ENCODE data around the gene TENM4. TPM values are rescaled to one million over a fixed set of nuclear protein-coding genes. Genes with fewer than 3 reads are reported as not detected.

Gene TENM4
- total RNA-seq, 4 donors from 2014 or later, result 0.02 to 0.82 (median 0.23) TPM

- DNase-seq (no peak), ATAC-seq (no peak)
- in situ Hi-C loops (cut with MboI; ENCODE audit: low sequenced_read_pairs in 4 of 4), result no loop called here
- H3K27ac ChIP-seq, result no peak overlapping the region
- H3K4me3 ChIP-seq, result no peak overlapping the region
- no peaks in the 10 kb centered on the region for H3K27me3 ChIP-seq
- H3K4me1 ChIP-seq, result peaks cover 0 to 3% of the 10 kb centered on the region in 2 donors
- intact Hi-C loops (cut with DNase I; ENCODE audit: low total_unique reads), result no loop called here
- no peaks in the 10 kb centered on the region for H3K36me3 ChIP-seq
- H3K9me3 ChIP-seq, result no peaks in the 10 kb centered on the region
- TF ChIP-seq CTCF (IDR thresholded peaks at IDR 0.05 in 4 of 5, conservative IDR thresholded peaks at IDR 0.05 in 1 of 5) (no peak), POLR2A (IDR thresholded peaks at IDR 0.05) (no peak)
Observed at GRCh38 chr11:79325851-79326250, 115.0 kb downstream of the TENM4 start.

- no peaks in the 10 kb centered on the region for H3K9me3 ChIP-seq
- no peak for ATAC-seq
- intact Hi-C loops (cut with DNase I; ENCODE audit: low total_unique reads) (no loop called here), in situ Hi-C loops (cut with MboI; ENCODE audit: low sequenced_read_pairs in 4 of 4) (no loop called here)
- H3K27me3 ChIP-seq, result no peaks in the 10 kb centered on the region
- H3K27ac ChIP-seq, result no peak overlapping the region
- TF ChIP-seq CTCF (IDR thresholded peaks at IDR 0.05 in 4 of 5, conservative IDR thresholded peaks at IDR 0.05 in 1 of 5), result no peak
- TF ChIP-seq POLR2A (IDR thresholded peaks at IDR 0.05), result no peak
- H3K4me3 ChIP-seq, result no peak overlapping the region
- DNase-seq, result no peak
- H3K4me1 ChIP-seq, result no peaks in the 10 kb centered on the region
- H3K36me3 ChIP-seq, result no peaks in the 10 kb centered on the region
Observed at GRCh38 chr11:79321263-79321662, 119.6 kb downstream of the TENM4 start.

GRCh38 chr11:79314906-79315689 lies 125.7 kb downstream of the TENM4 start:
- in situ Hi-C loops (cut with MboI; ENCODE audit: low sequenced_read_pairs in 4 of 4), result no loop called here
- H3K36me3 ChIP-seq, result no peaks in the 10 kb centered on the region
- H3K4me1 ChIP-seq, result no peaks in the 10 kb centered on the region
- no peak for DNase-seq
- TF ChIP-seq CTCF (IDR thresholded peaks at IDR 0.05 in 4 of 5, conservative IDR thresholded peaks at IDR 0.05 in 1 of 5), result no peak
- no peaks in the 10 kb centered on the region for H3K9me3 ChIP-seq
- ATAC-seq, result no peak
- H3K27me3 ChIP-seq, result no peaks in the 10 kb centered on the region
- intact Hi-C loops (cut with DNase I; ENCODE audit: low total_unique reads), result no loop called here
- no peak overlapping the region for H3K27ac ChIP-seq
- no peak overlapping the region for H3K4me3 ChIP-seq

- H3K27me3 ChIP-seq, result no peaks in the 10 kb centered on the region
- no peak for TF ChIP-seq CTCF (IDR thresholded peaks at IDR 0.05 in 4 of 5, conservative IDR thresholded peaks at IDR 0.05 in 1 of 5)
- no peak for TF ChIP-seq POLR2A (IDR thresholded peaks at IDR 0.05)
- no peak overlapping the region for H3K27ac ChIP-seq
- H3K9me3 ChIP-seq, result no peaks in the 10 kb centered on the region
- in situ Hi-C loops (cut with MboI; ENCODE audit: low sequenced_read_pairs in 4 of 4) (no loop called here), intact Hi-C loops (cut with DNase I; ENCODE audit: low total_unique reads) (no loop called here)
- DNase-seq (no peak), ATAC-seq (no peak)
- no peaks in the 10 kb centered on the region for H3K36me3 ChIP-seq
- no peak overlapping the region for H3K4me3 ChIP-seq
- no peaks in the 10 kb centered on the region for H3K4me1 ChIP-seq
Observed at GRCh38 chr11:79313530-79313913, 127.3 kb downstream of the TENM4 start.

Measured in gastrocnemius medialis (tissue), 4 donors.